GM19397 (cell line): ENCODE results near the gene SEZ6L.

Source experiments
- ATAC-seq: cut with Tn5 transposase; IDR thresholded peaks from one replicate; pipeline ENCODE4 v1.9.1; 2021; ENCODE audit warnings: mild to moderate bottlenecking, moderate library complexity; ENCODE audit not compliant: unreplicated experiment

The SEZ6L gene

GRCh38 chr22:26416670-26417276 lies 247.5 kb downstream of the SEZ6L start:
- no peak for ATAC-seq

GRCh38 chr22:26417406-26417805 lies 248.1 kb downstream of the SEZ6L start:
- ATAC-seq, result no peak

- ATAC-seq, result no peak
Measured at GRCh38 chr22:26418620-26419019, 249.4 kb downstream of the SEZ6L start.

- no peak for ATAC-seq
Measured at GRCh38 chr22:26426924-26427323, 257.7 kb downstream of the SEZ6L start.

GRCh38 chr22:26428515-26429457 lies 259.5 kb downstream of the SEZ6L start, which contains the start of gene ASPHD2:
Gene ASPHD2, plus strand, starts transcription at chr22:26429260. Its CDS starts 4,356 bp downstream, at chr22:26433616.
- ATAC-seq, result peak; percentile 77

- peak; percentile 16 for ATAC-seq
Measured at GRCh38 chr22:26429458-26430286, 260.4 kb downstream of the SEZ6L start.

GRCh38 chr22:26430600-26430999 lies 261.3 kb downstream of the SEZ6L start:
- no peak for ATAC-seq

GRCh38 chr22:26431261-26431995 lies 262.2 kb downstream of the SEZ6L start:
- ATAC-seq, result no peak

- ATAC-seq, result no peak
Measured at GRCh38 chr22:26432619-26433311, 263.5 kb downstream of the SEZ6L start.
